H9 (cell line): Measurements from ENCODE around the gene ETFB. TPM values are rescaled to one million over a fixed set of nuclear protein-coding genes. Genes with fewer than 3 reads are reported as not detected.

ENCODE experiments used
- DNase-seq: peaks from one replicate; pipeline ENCODE4 v3.0.0-alpha.2; 2017
- H2AFZ ChIP-seq: one replicate; pipeline ENCODE4 v1.6.1; 2013; ENCODE audit warnings: mild to moderate bottlenecking, low read length, control low read depth, moderate library complexity
- H2AK5ac ChIP-seq: 2 replicates; pipeline ENCODE4 v1.6.1; 2013; ENCODE audit warnings: low read length, control low read depth, mixed read lengths; ENCODE audit not compliant: insufficient read length
- H2BK120ac ChIP-seq: one replicate; pipeline ENCODE4 v1.6.1; 2013; ENCODE audit warnings: low read depth, mild to moderate bottlenecking, low read length, control low read depth, inconsistent platforms; ENCODE audit not compliant: poor library complexity, severe bottlenecking
- H2BK12ac ChIP-seq: 2 replicates; pipeline ENCODE4 v1.6.1; 2013; ENCODE audit warnings: low read length, control low read depth, mixed read lengths, low read depth; ENCODE audit not compliant: insufficient read length
- H2BK15ac ChIP-seq: 2 replicates; pipeline ENCODE4 v1.6.1; 2013; ENCODE audit warnings: low read depth, low read length, control low read depth
- H2BK20ac ChIP-seq: one replicate; pipeline ENCODE4 v1.6.1; 2013; ENCODE audit warnings: low read depth, mild to moderate bottlenecking, low read length, control low read depth, inconsistent platforms; ENCODE audit not compliant: poor library complexity, severe bottlenecking
- H2BK5ac ChIP-seq: 2 replicates; pipeline ENCODE4 v1.6.1; 2013; ENCODE audit warnings: low read length, control low read depth, mixed read lengths; ENCODE audit not compliant: insufficient read length
- H3K14ac ChIP-seq: 2 replicates; pipeline ENCODE4 v1.6.1; 2013; ENCODE audit warnings: low read length, control low read depth; ENCODE audit not compliant: insufficient read depth
- H3K18ac ChIP-seq: 2 replicates; pipeline ENCODE4 v1.6.1; 2013; ENCODE audit warnings: low read depth, mild to moderate bottlenecking, mixed read lengths, low read length, control low read depth; ENCODE audit not compliant: insufficient read length
- H3K23ac ChIP-seq: 2 replicates; pipeline ENCODE4 v1.6.1; 2013; ENCODE audit warnings: low read length, control low read depth, mixed read lengths, low read depth; ENCODE audit not compliant: insufficient read length
- H3K23me2 ChIP-seq: 2 replicates; pipeline ENCODE4 v1.6.1; 2013; ENCODE audit warnings: low read depth, mild to moderate bottlenecking, mixed read lengths, low read length, control low read depth; ENCODE audit not compliant: insufficient read length, poor library complexity, severe bottlenecking
- H3K27ac ChIP-seq: 2 replicates; pipeline ENCODE4 v1.5.1; 2013; ENCODE audit warnings: low read length, control low read depth, mixed read lengths, low read depth; ENCODE audit not compliant: insufficient read length
- H3K27me3 ChIP-seq: 2 replicates; pipeline ENCODE4 v1.6.1; 2013; ENCODE audit warnings: low read length, control low read depth, inconsistent platforms; ENCODE audit not compliant: insufficient read depth
- H3K4ac ChIP-seq: 2 replicates; pipeline ENCODE4 v1.6.1; 2013; ENCODE audit warnings: low read depth, mild to moderate bottlenecking, control low read depth, inconsistent platforms, low read length, moderate library complexity
- H3K4me1 ChIP-seq: 2 replicates; pipeline ENCODE4 v1.6.1; 2013; ENCODE audit warnings: low read length, control low read depth, inconsistent platforms; ENCODE audit not compliant: insufficient read depth
- H3K4me2 ChIP-seq: 2 replicates; pipeline ENCODE4 v1.6.1; 2013; ENCODE audit warnings: low read length, control low read depth, mixed read lengths; ENCODE audit not compliant: insufficient read length, insufficient read depth
- H3K56ac ChIP-seq: 2 replicates; pipeline ENCODE4 v1.6.1; 2013; ENCODE audit warnings: low read depth, mild to moderate bottlenecking, mixed read lengths, low read length, control low read depth; ENCODE audit not compliant: insufficient read length
- H3K79me1 ChIP-seq: 2 replicates; pipeline ENCODE4 v1.6.1; 2013; ENCODE audit warnings: low read depth, mild to moderate bottlenecking, moderate library complexity, low read length, control low read depth, inconsistent platforms; ENCODE audit not compliant: insufficient read depth, poor library complexity, severe bottlenecking
- H3K79me2 ChIP-seq: 2 replicates; pipeline ENCODE4 v1.6.1; 2013; ENCODE audit warnings: low read length, control low read depth, inconsistent platforms; ENCODE audit not compliant: insufficient read depth
- H3K9ac ChIP-seq: 2 replicates; pipeline ENCODE4 v1.6.1; 2013; ENCODE audit warnings: low read length, control low read depth, mixed read lengths; ENCODE audit not compliant: insufficient read length; ENCODE audit errors: extremely low read depth
- H3K9me3 ChIP-seq: one replicate; pipeline ENCODE4 v1.6.1; 2013; ENCODE audit warnings: low read depth, low read length, inconsistent platforms; ENCODE audit not compliant: control insufficient read depth
- H3T11ph ChIP-seq: one replicate; pipeline ENCODE4 v1.6.1; 2013; ENCODE audit warnings: mild to moderate bottlenecking, low read length, control low read depth, inconsistent platforms
- H4K20me1 ChIP-seq: one replicate; pipeline ENCODE4 v1.6.1; 2013; ENCODE audit not compliant: control insufficient read depth, insufficient read length, insufficient read depth
- H4K5ac ChIP-seq: 2 replicates; pipeline ENCODE4 v1.6.1; 2013; ENCODE audit warnings: low read depth, mild to moderate bottlenecking, mixed read lengths, low read length, control low read depth; ENCODE audit not compliant: insufficient read length
- H4K8ac ChIP-seq: replicated peaks from 2 replicates; pipeline ENCODE4 v1.6.1; 2013; ENCODE audit warnings: low read length, control low read depth, mixed read lengths, low read depth; ENCODE audit not compliant: insufficient read length
- H4K91ac ChIP-seq: 2 replicates; pipeline ENCODE4 v1.6.1; 2013; ENCODE audit warnings: low read depth, mild to moderate bottlenecking, moderate library complexity, mixed read lengths, low read length, control low read depth; ENCODE audit not compliant: insufficient read length
- H3K27ac Mint-ChIP-seq, 3 experiments: 2 replicates in 2 of 3; 3 replicates in 1 of 3; pipeline ENCODE4 v1.8.0; 2020 to 2021; ENCODE audit warnings: mixed read lengths in 3 of 3, mild to moderate bottlenecking in 1 of 3, moderate library complexity in 1 of 3
- H3K27me3 Mint-ChIP-seq: 2 replicates; pipeline ENCODE4 v1.8.0; 2021; ENCODE audit warnings: low read depth, mild to moderate bottlenecking, moderate library complexity, mixed read lengths
- H3K36me3 Mint-ChIP-seq, 3 experiments: 2 replicates in 2 of 3; 3 replicates in 1 of 3; pipeline ENCODE4 v1.8.0; 2020 to 2021; ENCODE audit warnings: low read depth in 3 of 3, mixed read lengths in 3 of 3; ENCODE audit not compliant: insufficient read depth in 1 of 3
- H3K4me1 Mint-ChIP-seq, 2 experiments: 2 replicates each; pipeline ENCODE4 v1.8.0; 2020; ENCODE audit warnings: mixed read lengths in 2 of 2
- H3K4me3 Mint-ChIP-seq, 2 experiments: 2 replicates in 1 of 2; 3 replicates in 1 of 2; pipeline ENCODE4 v1.8.0; 2020 to 2021; ENCODE audit warnings: mild to moderate bottlenecking in 2 of 2, mixed read lengths in 2 of 2, moderate library complexity in 1 of 2
- H3K9me3 Mint-ChIP-seq, 2 experiments: 2 replicates in 1 of 2; 3 replicates in 1 of 2; pipeline ENCODE4 v1.8.0; 2020; ENCODE audit warnings: mild to moderate bottlenecking in 2 of 2, mixed read lengths in 2 of 2, moderate library complexity in 1 of 2
- WGBS: extraction: QIAGEN DNeasy Blood & Tissue Kit; methylation state at CpG from one replicate; pipeline ENCODE4 v1.1.7; 2013; ENCODE audit warnings: missing lambda C conversion rate, low lambda C conversion rate, mixed read lengths; ENCODE audit not compliant: insufficient read length; ENCODE audit errors: extremely low coverage; 5-methylcytosine and 5-hydroxymethylcytosine counted together
- total RNA-seq: library from RNA; stranded (reverse); gene quantifications from 2 replicates; pipeline ENCODE4 v1.2.1, GENCODE V29; 2021
- TF ChIP-seq, protein P1 (sequence below): fragments of 200-600 bp; sonication (generic); conservative IDR thresholded peaks from 3 replicates; pipeline ENCODE4 v1.8.0; 2021; ENCODE audit warnings: antibody characterized with exemption, mild to moderate bottlenecking

The ETFB gene
- total RNA-seq, 1 experiment from 2014 or later, result 49.4 TPM

DNA sequence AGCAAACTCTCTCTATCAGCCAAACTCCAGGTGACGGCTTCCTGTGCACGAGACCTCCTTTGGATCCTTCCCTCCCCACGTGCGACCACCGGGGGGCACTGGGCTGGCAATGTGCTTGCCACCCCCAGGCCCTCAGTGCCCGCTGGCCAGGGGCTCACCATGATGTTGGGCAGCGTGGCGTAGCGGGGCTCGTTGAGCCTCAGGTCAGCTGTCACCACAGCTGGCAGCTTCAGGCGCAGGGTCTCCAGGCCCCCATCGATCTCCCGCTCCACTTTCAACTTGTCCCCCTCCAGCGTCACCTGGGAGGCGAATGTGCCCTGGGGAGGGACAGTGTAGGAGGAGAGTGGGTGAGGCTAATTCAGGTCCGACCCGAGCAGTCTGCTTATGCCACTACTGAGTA, 19.4 kb downstream of the ETFB start:
- no peak overlapping the region for H2BK12ac ChIP-seq
- no peak overlapping the region for H2AK5ac ChIP-seq
- H3K79me1 ChIP-seq, result no peaks in the 10 kb centered on the region
- H2AFZ ChIP-seq, result no peak overlapping the region
- no peak overlapping the region for H2BK15ac ChIP-seq
- H3T11ph ChIP-seq, result no peak overlapping the region
- H3K4me3 Mint-ChIP-seq, result no peak overlapping the region
- DNase-seq, result no peak
- WGBS, result no CpG with 5 or more reads among the region's 17 CpGs
- H3K4me1 Mint-ChIP-seq, result peaks cover 12% of the 10 kb centered on the region in 2 experiments
- peaks cover 6% of the 10 kb centered on the region for H3K27me3 Mint-ChIP-seq
- no peak overlapping the region for H3K23ac ChIP-seq
- no peak overlapping the region for H3K18ac ChIP-seq
- H3K23me2 ChIP-seq, result no peaks in the 10 kb centered on the region
- H3K9me3 ChIP-seq, result no peaks in the 10 kb centered on the region
- no peak overlapping the region for H4K8ac ChIP-seq
- H3K27ac ChIP-seq, result no peak overlapping the region
- no peaks in the 10 kb centered on the region for H3K27me3 ChIP-seq
- H4K5ac ChIP-seq, result no peak overlapping the region
- no peak overlapping the region for H3K9ac ChIP-seq
- no peak overlapping the region for H4K91ac ChIP-seq
- H3K4me1 ChIP-seq, result peaks cover 11% of the 10 kb centered on the region
- peaks cover 2 to 22% (median 16%) of the 10 kb centered on the region in 3 experiments; a peak in 5 of 7 replicates for H3K36me3 Mint-ChIP-seq
- H3K27ac Mint-ChIP-seq, result peak overlapping the region in 1 of 3 experiments; percentile 87; a peak in 1 of 7 replicates
- TF ChIP-seq, protein P1, sequence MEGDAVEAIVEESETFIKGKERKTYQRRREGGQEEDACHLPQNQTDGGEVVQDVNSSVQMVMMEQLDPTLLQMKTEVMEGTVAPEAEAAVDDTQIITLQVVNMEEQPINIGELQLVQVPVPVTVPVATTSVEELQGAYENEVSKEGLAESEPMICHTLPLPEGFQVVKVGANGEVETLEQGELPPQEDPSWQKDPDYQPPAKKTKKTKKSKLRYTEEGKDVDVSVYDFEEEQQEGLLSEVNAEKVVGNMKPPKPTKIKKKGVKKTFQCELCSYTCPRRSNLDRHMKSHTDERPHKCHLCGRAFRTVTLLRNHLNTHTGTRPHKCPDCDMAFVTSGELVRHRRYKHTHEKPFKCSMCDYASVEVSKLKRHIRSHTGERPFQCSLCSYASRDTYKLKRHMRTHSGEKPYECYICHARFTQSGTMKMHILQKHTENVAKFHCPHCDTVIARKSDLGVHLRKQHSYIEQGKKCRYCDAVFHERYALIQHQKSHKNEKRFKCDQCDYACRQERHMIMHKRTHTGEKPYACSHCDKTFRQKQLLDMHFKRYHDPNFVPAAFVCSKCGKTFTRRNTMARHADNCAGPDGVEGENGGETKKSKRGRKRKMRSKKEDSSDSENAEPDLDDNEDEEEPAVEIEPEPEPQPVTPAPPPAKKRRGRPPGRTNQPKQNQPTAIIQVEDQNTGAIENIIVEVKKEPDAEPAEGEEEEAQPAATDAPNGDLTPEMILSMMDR, result peak; percentile 43
- no peak overlapping the region for H3K4ac ChIP-seq
- no peak overlapping the region for H2BK20ac ChIP-seq
- H3K56ac ChIP-seq, result no peak overlapping the region
- H3K79me2 ChIP-seq, result no peaks in the 10 kb centered on the region
- no peak overlapping the region for H2BK5ac ChIP-seq
- no peak overlapping the region for H2BK120ac ChIP-seq
- no peak overlapping the region for H3K14ac ChIP-seq
- H3K4me2 ChIP-seq, result no peak overlapping the region
- no peaks in the 10 kb centered on the region for H4K20me1 ChIP-seq
- H3K9me3 Mint-ChIP-seq, result no peaks in the 10 kb centered on the region
